HEK293 (cell line): ENCODE results near the gene PHACTR2.

ENCODE experiments used
- CTCF ChIA-PET: fragments of 350-600 bp; formaldehyde crosslinking; extraction: SDS; loops from one replicate; lab custom pipeline; 2021; ENCODE audit warnings: antibody characterized with exemption; lab: Yijun Ruan, JAX
- POLR2A ChIA-PET: fragments of 300-600 bp; formaldehyde crosslinking; extraction: SDS; loops from one replicate; lab custom pipeline; 2020; ENCODE audit warnings: antibody characterized with exemption, inconsistent platforms; lab: Yijun Ruan, JAX
- H3K27ac ChIP-seq: fragments of 200-500 bp; sonication (Bioruptor generic); 2 replicates; pipeline ENCODE4 v1.5.1; 2014; ENCODE audit warnings: low read depth, low read length, control low read depth, inconsistent platforms; ENCODE audit errors: extremely low read depth
- H3K36me3 ChIP-seq, 2 experiments: fragments of 200-500 bp in 1 of 2; sonication (Bioruptor generic) in 1 of 2; 1 replicate in 1 of 2; 2 replicates in 1 of 2; pipeline ENCODE4 v1.5.1; 2014 to 2017; ENCODE audit warnings: inconsistent platforms in 2 of 2, low read length in 2 of 2; ENCODE audit not compliant: control insufficient read depth in 2 of 2, insufficient read depth in 1 of 2
- H3K4me1 ChIP-seq: fragments of 200-500 bp; sonication (Bioruptor generic); 2 replicates; pipeline ENCODE4 v1.5.1; 2014; ENCODE audit warnings: mild to moderate bottlenecking, low read length, inconsistent platforms; ENCODE audit not compliant: control insufficient read depth, insufficient read depth
- H3K4me3 ChIP-seq: 2 replicates; pipeline ENCODE4 v1.5.1; 2011; ENCODE audit warnings: low read depth, mild to moderate bottlenecking, control low read depth, low read length, moderate library complexity
- H3K9me3 ChIP-seq: fragments of 200-500 bp; sonication (Bioruptor generic); 2 replicates; pipeline ENCODE4 v1.5.1; 2014; ENCODE audit warnings: low read depth, low read length, inconsistent platforms; ENCODE audit not compliant: control insufficient read depth, insufficient read depth
- KLF16 ChIP-seq: fragments of 450-650 bp; formaldehyde crosslinking; IDR thresholded peaks from 2 replicates; pipeline ENCODE4 v1.5.1; 2017; ENCODE audit warnings: missing biosample characterization, missing genetic modification characterization
- SCRT2 ChIP-seq: fragments of 450-650 bp; formaldehyde crosslinking; IDR thresholded peaks from 2 replicates; pipeline ENCODE4 v1.5.1; 2016; ENCODE audit warnings: missing biosample characterization, missing genetic modification characterization
- SETDB1 ChIP-seq: IDR thresholded peaks from one replicate; pipeline ENCODE4 v1.6.1; 2017; ENCODE audit warnings: mild to moderate bottlenecking, low read length, moderate library complexity, mixed read lengths; ENCODE audit not compliant: insufficient read length
- ZFP3 ChIP-seq: fragments of 450-650 bp; formaldehyde crosslinking; IDR thresholded peaks from 2 replicates; pipeline ENCODE4 v1.5.1; 2016; ENCODE audit warnings: low read depth, missing biosample characterization, missing genetic modification characterization
- ZFP41 ChIP-seq: fragments of 450-650 bp; formaldehyde crosslinking; IDR thresholded peaks from 2 replicates; pipeline ENCODE4 v1.5.1; 2016; ENCODE audit warnings: missing biosample characterization, missing genetic modification characterization, borderline replicate concordance
- ZNF133 ChIP-seq: fragments of 450-650 bp; formaldehyde crosslinking; IDR thresholded peaks from 2 replicates; pipeline ENCODE4 v1.5.1; 2016; ENCODE audit warnings: missing biosample characterization, missing genetic modification characterization
- ZNF140 ChIP-seq: fragments of 450-650 bp; formaldehyde crosslinking; IDR thresholded peaks from 2 replicates; pipeline ENCODE4 v1.5.1; 2016; ENCODE audit warnings: missing biosample characterization, missing genetic modification characterization
- ZNF146 ChIP-seq: fragments of 450-650 bp; formaldehyde crosslinking; IDR thresholded peaks from 2 replicates; pipeline ENCODE4 v1.5.1; 2016; ENCODE audit warnings: missing biosample characterization, missing genetic modification characterization
- ZNF155 ChIP-seq: fragments of 450-650 bp; formaldehyde crosslinking; IDR thresholded peaks from 2 replicates; pipeline ENCODE4 v1.5.1; 2016; ENCODE audit warnings: missing biosample characterization, missing genetic modification characterization
- ZNF157 ChIP-seq: fragments of 450-650 bp; formaldehyde crosslinking; IDR thresholded peaks from 2 replicates; pipeline ENCODE4 v1.5.1; 2016; ENCODE audit warnings: missing biosample characterization, missing genetic modification characterization
- ZNF292 ChIP-seq: fragments of 450-650 bp; formaldehyde crosslinking; IDR thresholded peaks from 2 replicates; pipeline ENCODE4 v1.5.1; 2016; ENCODE audit warnings: low read depth, missing biosample characterization, missing genetic modification characterization, borderline replicate concordance
- ZNF302 ChIP-seq: fragments of 450-650 bp; formaldehyde crosslinking; IDR thresholded peaks from 2 replicates; pipeline ENCODE4 v1.5.1; 2016; ENCODE audit warnings: missing biosample characterization, missing genetic modification characterization, low read depth
- ZNF311 ChIP-seq: fragments of 450-650 bp; formaldehyde crosslinking; IDR thresholded peaks from 2 replicates; pipeline ENCODE4 v1.5.1; 2017; ENCODE audit warnings: missing biosample characterization, missing genetic modification characterization, borderline replicate concordance
- ZNF37A ChIP-seq: fragments of 450-650 bp; IDR thresholded peaks from 2 replicates; pipeline ENCODE4 v1.5.1; 2018; ENCODE audit warnings: missing biosample characterization, missing genetic modification characterization
- ZNF510 ChIP-seq: fragments of 450-650 bp; formaldehyde crosslinking; IDR thresholded peaks from 2 replicates; pipeline ENCODE4 v1.5.1; 2018; ENCODE audit warnings: mild to moderate bottlenecking, missing genetic modification characterization, missing biosample characterization; ENCODE audit not compliant: insufficient replicate concordance
- ZNF555 ChIP-seq: fragments of 450-650 bp; formaldehyde crosslinking; conservative IDR thresholded peaks from 2 replicates; pipeline ENCODE4 v1.5.1; 2017; ENCODE audit warnings: missing biosample characterization, mild to moderate bottlenecking, missing genetic modification characterization, inconsistent platforms
- ZNF558 ChIP-seq: fragments of 450-650 bp; formaldehyde crosslinking; IDR thresholded peaks from 2 replicates; pipeline ENCODE4 v1.5.1; 2016; ENCODE audit warnings: missing biosample characterization, missing genetic modification characterization
- ZNF626 ChIP-seq: fragments of 450-650 bp; sonication (Bioruptor Pico); formaldehyde crosslinking; IDR thresholded peaks from 2 replicates; pipeline ENCODE4 v1.5.1; 2018; ENCODE audit warnings: missing biosample characterization, missing genetic modification characterization, inconsistent platforms
- ZNF664 ChIP-seq: fragments of 450-650 bp; formaldehyde crosslinking; IDR thresholded peaks from 2 replicates; pipeline ENCODE4 v1.5.1; 2016; ENCODE audit warnings: missing biosample characterization, missing genetic modification characterization
- ZNF747 ChIP-seq: fragments of 450-650 bp; formaldehyde crosslinking; IDR thresholded peaks from 2 replicates; pipeline ENCODE4 v1.5.1; 2016; ENCODE audit warnings: missing biosample characterization, missing genetic modification characterization
- ZNF837 ChIP-seq: fragments of 450-650 bp; formaldehyde crosslinking; IDR thresholded peaks from 2 replicates; pipeline ENCODE4 v1.5.1; 2016; ENCODE audit warnings: missing biosample characterization, missing genetic modification characterization
- TF ChIP-seq, protein P1 (sequence below): fragments of 450-650 bp; formaldehyde crosslinking; IDR thresholded peaks from 2 replicates; pipeline ENCODE4 v1.5.1; 2016; ENCODE audit warnings: missing biosample characterization, missing genetic modification characterization, low read depth
- TF ChIP-seq, protein P2 (sequence below): fragments of 450-650 bp; formaldehyde crosslinking; IDR thresholded peaks from 2 replicates; pipeline ENCODE4 v1.5.1; 2017; ENCODE audit warnings: missing biosample characterization, missing genetic modification characterization
- TF ChIP-seq, protein P3 (sequence below): fragments of 450-650 bp; formaldehyde crosslinking; IDR thresholded peaks from 2 replicates; pipeline ENCODE4 v1.5.1; 2016; ENCODE audit warnings: missing biosample characterization, missing genetic modification characterization
- TF ChIP-seq, protein P4 (sequence below): fragments of 450-650 bp; formaldehyde crosslinking; IDR thresholded peaks from 2 replicates; pipeline ENCODE4 v1.5.1; 2016; ENCODE audit warnings: missing biosample characterization, missing genetic modification characterization
- TF ChIP-seq, protein P5 (sequence below): fragments of 450-650 bp; formaldehyde crosslinking; IDR thresholded peaks from 2 replicates; pipeline ENCODE4 v1.5.1; 2017; ENCODE audit warnings: missing biosample characterization, missing genetic modification characterization

Gene PHACTR2

DNA sequence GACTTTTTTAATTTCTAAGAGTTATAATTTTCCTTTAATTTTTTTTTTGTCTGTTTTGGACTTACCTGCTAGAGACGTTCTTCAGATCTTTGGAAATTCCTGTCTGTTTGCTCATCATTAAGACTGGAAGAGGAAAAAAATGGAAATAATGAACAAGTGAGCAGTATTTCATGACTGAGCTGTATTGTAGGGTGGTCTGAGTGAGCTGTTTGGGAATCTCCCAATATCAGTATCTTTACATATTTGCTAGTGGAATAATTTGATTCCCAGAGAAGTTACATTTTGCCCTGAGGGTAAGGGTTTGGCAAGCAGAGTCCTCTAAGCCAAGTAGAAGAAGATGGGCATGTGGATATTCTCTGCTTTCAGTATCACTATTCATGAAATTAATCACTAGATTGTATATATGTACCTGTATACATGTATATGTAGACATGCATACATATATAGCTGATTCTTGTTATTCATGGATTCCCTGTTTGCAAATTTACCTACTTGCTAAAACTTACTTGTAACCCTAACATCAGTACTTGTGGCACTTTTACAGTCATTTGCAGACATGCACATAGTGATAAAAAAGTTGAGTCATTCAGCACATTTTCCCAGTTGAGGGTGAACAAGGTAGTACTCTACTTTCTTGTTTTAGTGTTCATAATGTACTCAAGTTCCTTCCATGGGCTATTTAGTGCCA lies 200.0 kb downstream of the PHACTR2 start:
- POLR2A ChIA-PET: interaction anchor here (0.6 to 1.7 kb wide), 2 partner anchors 35 to 139 kb away, joined by 3 read pairs; partner anchors contain the start of gene LTV1
- CTCF ChIA-PET: no interaction called here
- TF ChIP-seq ZNF157 (no peak), ZNF664 (tag by site-specific recombination) (no peak), ZNF558 (tag by site-specific recombination) (no peak), ZNF510 (tag by site-specific recombination) (no peak), SETDB1 (no peak), ZFP3 (tag by site-specific recombination) (no peak)
- TF ChIP-seq, protein P1, sequence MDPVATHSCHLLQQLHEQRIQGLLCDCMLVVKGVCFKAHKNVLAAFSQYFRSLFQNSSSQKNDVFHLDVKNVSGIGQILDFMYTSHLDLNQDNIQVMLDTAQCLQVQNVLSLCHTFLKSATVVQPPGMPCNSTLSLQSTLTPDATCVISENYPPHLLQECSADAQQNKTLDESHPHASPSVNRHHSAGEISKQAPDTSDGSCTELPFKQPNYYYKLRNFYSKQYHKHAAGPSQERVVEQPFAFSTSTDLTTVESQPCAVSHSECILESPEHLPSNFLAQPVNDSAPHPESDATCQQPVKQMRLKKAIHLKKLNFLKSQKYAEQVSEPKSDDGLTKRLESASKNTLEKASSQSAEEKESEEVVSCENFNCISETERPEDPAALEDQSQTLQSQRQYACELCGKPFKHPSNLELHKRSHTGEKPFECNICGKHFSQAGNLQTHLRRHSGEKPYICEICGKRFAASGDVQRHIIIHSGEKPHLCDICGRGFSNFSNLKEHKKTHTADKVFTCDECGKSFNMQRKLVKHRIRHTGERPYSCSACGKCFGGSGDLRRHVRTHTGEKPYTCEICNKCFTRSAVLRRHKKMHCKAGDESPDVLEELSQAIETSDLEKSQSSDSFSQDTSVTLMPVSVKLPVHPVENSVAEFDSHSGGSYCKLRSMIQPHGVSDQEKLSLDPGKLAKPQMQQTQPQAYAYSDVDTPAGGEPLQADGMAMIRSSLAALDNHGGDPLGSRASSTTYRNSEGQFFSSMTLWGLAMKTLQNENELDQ (tag by site-specific recombination): no peak
- TF ChIP-seq, protein P2, sequence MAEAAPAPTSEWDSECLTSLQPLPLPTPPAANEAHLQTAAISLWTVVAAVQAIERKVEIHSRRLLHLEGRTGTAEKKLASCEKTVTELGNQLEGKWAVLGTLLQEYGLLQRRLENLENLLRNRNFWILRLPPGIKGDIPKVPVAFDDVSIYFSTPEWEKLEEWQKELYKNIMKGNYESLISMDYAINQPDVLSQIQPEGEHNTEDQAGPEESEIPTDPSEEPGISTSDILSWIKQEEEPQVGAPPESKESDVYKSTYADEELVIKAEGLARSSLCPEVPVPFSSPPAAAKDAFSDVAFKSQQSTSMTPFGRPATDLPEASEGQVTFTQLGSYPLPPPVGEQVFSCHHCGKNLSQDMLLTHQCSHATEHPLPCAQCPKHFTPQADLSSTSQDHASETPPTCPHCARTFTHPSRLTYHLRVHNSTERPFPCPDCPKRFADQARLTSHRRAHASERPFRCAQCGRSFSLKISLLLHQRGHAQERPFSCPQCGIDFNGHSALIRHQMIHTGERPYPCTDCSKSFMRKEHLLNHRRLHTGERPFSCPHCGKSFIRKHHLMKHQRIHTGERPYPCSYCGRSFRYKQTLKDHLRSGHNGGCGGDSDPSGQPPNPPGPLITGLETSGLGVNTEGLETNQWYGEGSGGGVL (tag by site-specific recombination): no peak

DNA sequence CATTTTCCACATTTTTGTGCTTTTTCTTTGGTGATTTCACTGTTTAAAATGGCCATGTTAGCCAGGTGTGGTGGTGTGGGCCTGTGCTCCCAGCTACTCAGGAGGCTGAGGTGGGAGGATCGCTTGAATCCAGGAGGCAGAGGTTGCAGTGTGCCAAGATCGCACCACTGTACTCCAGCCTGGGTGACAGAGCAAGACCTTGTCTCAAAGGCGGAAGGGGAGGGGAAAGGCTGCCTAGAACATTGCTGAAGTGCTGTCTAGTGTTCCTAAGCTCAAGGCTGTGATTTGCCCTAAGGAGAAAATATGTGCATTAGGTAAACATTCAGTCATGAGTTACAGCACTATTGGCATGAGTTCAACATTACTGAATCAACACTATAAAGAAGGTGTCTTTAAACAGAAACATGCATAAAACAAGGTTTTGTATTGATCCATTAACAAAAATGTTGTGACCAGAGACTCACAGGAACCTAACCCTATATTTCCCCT lies 200.6 kb downstream of the PHACTR2 start:
- CTCF ChIA-PET: no interaction called here

More for the DNA sequence above, 200.0 kb downstream of the PHACTR2 start:
- H3K4me3 ChIP-seq: no peak overlapping the region
- no peaks in the 10 kb centered on the region for H3K9me3 ChIP-seq
- H3K27ac ChIP-seq: no peak overlapping the region
- no peaks in the 10 kb centered on the region for H3K36me3 ChIP-seq
- no peaks in the 10 kb centered on the region for H3K4me1 ChIP-seq

DNA sequence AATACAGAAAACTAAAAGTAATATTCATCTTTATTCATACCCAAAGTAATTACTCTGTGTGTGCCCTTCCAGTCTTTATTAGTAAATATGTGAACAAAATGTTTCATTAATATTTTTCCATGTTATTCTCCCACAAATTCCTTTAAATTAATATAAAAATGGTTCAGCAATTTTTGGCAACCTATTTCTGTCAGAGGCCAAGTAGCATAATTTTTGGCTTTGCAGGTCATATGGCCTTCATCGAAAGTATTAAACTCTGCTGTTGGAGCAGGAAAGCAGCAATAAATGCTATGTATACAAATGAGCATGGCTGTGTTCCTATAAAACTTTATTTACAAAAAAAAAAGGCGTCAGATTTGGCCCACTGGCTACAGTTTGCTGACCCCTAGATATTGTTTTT lies 202.6 kb downstream of the PHACTR2 start:
- Histone ChIP-seq H3K9me3 (no peaks in the 10 kb centered on the region), H3K36me3 (no peaks in the 10 kb centered on the region), H3K27ac (no peak overlapping the region), H3K4me1 (no peaks in the 10 kb centered on the region), H3K4me3 (no peak overlapping the region)
- POLR2A ChIA-PET: no interaction called here
- CTCF ChIA-PET: no interaction called here
- TF ChIP-seq SETDB1 (no peak), ZNF146 (no peak), ZNF292 (tag by site-specific recombination) (no peak), ZNF311 (no peak), ZNF837 (tag by site-specific recombination) (no peak), KLF16 (tag by site-specific recombination) (no peak), ZNF302 (no peak), ZFP41 (tag by site-specific recombination) (no peak), ZNF37A (tag by site-specific recombination) (no peak)
- TF ChIP-seq, protein P3, sequence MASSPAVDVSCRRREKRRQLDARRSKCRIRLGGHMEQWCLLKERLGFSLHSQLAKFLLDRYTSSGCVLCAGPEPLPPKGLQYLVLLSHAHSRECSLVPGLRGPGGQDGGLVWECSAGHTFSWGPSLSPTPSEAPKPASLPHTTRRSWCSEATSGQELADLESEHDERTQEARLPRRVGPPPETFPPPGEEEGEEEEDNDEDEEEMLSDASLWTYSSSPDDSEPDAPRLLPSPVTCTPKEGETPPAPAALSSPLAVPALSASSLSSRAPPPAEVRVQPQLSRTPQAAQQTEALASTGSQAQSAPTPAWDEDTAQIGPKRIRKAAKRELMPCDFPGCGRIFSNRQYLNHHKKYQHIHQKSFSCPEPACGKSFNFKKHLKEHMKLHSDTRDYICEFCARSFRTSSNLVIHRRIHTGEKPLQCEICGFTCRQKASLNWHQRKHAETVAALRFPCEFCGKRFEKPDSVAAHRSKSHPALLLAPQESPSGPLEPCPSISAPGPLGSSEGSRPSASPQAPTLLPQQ (tag by site-specific recombination): no peak
- TF ChIP-seq, protein P4, sequence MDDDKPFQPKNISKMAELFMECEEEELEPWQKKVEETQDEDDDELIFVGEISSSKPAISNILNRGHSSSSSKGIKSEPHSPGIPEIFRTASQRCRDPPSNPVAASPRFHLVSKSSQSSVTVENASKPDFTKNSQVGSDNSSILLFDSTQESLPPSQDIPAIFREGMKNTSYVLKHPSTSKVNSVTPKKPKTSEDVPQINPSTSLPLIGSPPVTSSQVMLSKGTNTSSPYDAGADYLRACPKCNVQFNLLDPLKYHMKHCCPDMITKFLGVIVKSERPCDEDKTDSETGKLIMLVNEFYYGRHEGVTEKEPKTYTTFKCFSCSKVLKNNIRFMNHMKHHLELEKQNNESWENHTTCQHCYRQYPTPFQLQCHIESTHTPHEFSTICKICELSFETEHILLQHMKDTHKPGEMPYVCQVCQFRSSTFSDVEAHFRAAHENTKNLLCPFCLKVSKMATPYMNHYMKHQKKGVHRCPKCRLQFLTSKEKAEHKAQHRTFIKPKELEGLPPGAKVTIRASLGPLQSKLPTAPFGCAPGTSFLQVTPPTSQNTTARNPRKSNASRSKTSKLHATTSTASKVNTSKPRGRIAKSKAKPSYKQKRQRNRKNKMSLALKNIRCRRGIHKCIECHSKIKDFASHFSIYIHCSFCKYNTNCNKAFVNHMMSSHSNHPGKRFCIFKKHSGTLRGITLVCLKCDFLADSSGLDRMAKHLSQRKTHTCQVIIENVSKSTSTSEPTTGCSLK (tag by site-specific recombination): no peak
- TF ChIP-seq, protein P5, sequence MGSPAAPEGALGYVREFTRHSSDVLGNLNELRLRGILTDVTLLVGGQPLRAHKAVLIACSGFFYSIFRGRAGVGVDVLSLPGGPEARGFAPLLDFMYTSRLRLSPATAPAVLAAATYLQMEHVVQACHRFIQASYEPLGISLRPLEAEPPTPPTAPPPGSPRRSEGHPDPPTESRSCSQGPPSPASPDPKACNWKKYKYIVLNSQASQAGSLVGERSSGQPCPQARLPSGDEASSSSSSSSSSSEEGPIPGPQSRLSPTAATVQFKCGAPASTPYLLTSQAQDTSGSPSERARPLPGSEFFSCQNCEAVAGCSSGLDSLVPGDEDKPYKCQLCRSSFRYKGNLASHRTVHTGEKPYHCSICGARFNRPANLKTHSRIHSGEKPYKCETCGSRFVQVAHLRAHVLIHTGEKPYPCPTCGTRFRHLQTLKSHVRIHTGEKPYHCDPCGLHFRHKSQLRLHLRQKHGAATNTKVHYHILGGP (tag by site-specific recombination): no peak

More for the DNA sequence above, 200.6 kb downstream of the PHACTR2 start:
- TF ChIP-seq ZNF140 (tag by site-specific recombination) (0 out of 2 replicates have a peak, but pooled peaks have one; percentile 14), ZNF747 (tag by site-specific recombination) (no peak), ZNF155 (tag by site-specific recombination) (no peak), SCRT2 (tag by site-specific recombination) (no peak), ZNF555 (tag by site-specific recombination) (peak; percentile 36; the same call in 1 of the 2 replicates), ZNF626 (tag by site-specific recombination) (no peak), ZNF133 (no peak)
- POLR2A ChIA-PET: interaction anchor here (0.6 to 1.7 kb wide), 2 partner anchors 35 to 140 kb away, joined by 3 read pairs; partner anchors contain the start of gene LTV1
- Histone ChIP-seq H3K4me1 (no peaks in the 10 kb centered on the region), H3K4me3 (no peak overlapping the region), H3K27ac (no peak overlapping the region), H3K9me3 (no peaks in the 10 kb centered on the region), H3K36me3 (no peaks in the 10 kb centered on the region)
